GM21786 (cell line): Measurements from ENCODE around the gene MRPS31.
"Not testable (repeated sequence)": the region's sequence is repeated elsewhere in the genome, so short reads cannot be mapped to it uniquely, and the experiment has no call there.

Source experiments
- ATAC-seq: cut with Tn5 transposase; IDR thresholded peaks from one replicate; pipeline ENCODE4 v1.9.1; 2021; ENCODE audit not compliant: unreplicated experiment

MRPS31 gene

DNA sequence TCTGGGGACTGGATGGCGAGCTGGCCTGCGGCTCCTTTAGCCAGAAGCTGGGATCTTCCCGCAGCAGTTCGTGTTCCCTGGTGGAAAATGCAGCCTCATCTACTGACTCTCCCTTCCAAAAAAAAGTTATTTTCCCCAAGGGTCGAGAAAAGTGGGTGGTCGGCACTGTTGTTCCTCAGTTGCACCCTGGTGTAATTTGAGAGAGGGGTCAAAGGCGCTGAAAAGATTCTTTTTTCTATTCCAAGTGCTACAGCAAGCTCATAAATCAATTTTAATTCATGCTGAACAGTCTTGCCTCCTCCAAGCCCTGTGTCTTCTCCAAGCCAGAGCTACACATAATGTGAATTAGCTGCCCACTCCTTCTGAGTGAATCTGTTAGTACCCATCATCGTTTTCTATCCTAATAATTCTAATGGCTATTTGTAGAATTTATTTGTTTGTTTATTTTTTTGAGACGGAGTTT lies 19.2 kb upstream of the MRPS31 start:
- ATAC-seq: no peak

DNA sequence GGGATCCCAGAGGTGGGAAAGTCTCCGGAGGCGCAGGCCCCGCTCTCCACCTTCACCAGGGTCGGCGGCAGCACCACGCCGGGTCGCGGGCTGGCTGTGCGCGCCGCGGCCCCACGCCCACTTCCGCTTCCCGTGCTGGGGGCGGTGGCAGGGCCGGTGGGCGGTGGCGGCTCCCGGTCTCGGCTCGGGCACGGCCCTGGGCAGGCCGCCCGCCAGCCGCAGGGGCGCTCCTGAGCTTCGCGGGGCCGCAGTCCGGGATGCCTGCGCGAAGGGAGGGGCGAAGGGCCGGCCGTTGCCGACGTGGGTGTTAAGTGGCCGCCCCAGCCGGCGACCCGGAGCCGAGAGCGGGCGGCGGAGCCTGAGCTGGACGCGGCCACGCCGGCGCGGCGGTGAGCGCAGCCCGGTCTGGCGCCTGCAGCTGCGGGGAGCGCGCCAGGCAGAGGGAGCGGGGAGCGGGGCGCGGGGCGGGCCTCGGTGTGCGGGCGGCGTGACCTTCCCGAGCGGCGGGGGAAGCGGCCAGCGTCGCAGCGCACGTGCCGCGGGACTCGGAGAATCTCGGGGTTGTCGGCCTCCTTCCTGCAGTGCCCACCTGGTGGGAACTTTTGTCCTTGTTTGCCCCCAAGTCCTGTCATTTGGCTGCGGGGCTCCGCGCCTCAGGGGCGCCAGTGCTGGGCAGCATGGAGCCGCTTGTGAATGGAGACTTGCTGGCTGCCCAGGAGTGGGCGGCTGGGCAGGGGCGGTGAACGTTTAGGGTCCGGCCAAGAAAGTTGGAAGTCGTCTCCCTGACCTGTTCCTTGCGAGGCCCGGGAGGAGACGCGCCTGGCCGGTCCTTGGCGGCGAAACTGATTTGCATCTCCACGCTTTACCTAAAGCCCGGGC lies 18.5 kb upstream of the MRPS31 start, which contains the start of gene SLC25A15:
Gene SLC25A15, plus strand, starts transcription at position 337 of the 879 bp plus-strand sequence. CDS start 3,616 bp downstream, outside the sequence.
- peak; percentile 86 for ATAC-seq

DNA sequence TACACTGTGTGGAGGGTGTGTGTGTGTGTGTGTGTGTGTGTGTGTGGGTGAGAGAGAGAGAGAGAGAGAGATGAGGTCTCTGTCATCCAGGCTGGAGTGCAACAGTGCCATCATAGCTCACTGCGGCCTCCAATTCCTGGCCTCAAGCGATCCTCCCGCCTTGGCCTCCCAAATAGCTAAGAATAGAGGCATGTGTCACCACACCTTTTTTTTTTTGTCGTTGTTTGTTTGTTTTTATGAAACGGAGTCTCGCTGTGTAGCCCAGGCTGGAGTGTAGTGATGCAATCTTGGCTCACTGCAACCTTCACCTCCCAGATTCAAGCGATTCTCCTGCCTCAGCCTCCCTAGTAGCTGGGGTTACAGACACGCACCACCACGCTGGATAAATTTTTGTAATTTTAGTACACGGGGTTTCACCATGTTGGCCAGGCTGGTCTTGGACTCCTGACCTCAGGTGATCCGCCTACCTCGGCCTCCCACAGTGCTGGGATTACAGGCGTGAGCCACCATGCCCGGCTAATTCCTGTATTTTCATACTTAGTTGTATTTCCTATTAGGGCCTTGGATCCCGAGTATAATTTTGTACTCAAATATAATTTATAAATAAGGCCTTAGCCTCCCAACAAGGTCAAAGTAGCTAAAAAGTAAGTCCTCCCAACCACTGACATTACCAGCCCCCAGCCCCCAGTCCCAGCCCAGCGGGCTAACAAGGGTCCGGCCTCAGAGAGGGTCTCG lies 17.7 kb upstream of the MRPS31 start:
- ATAC-seq: not testable (repeated sequence)

DNA sequence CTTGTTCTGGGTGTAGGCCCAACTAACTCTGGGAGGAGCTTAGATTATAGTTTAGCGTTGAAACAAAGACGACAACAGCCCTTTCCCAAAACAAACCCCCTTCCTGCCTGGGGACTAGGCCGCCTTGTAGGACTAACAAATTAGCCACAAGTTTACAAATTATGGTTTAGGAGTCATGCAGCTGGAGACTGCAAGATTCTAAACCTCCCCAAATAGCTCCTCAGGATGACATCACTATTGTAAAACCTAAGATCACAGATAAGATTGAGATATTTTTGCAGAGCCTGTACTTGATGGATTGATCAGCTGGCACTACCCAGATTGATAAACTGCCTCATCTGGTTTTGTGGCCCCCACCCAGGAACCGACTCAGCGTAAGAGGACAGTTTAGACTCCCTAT lies 16.1 kb upstream of the MRPS31 start:
- no peak for ATAC-seq

DNA sequence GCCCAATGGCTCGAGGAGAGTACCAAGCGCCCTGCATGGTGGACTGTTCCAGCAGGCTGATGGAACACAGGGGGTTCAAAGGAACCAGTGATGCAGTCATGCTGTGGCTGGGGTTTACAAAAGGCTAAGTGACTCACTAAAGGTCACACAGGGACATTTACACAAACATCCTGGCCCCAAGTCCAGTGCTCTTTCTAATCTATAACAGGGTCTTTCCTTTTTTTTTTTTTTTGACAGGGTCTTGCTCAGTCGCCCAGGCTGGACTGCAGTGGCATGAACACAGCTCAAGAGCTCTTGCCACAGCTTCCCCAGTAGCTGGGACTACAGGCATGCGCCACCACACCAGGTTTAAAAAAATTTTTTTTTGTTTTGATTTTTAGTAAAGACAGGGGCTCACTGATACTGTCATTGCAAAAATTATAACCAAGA lies 15.6 kb upstream of the MRPS31 start:
- ATAC-seq: no peak

DNA sequence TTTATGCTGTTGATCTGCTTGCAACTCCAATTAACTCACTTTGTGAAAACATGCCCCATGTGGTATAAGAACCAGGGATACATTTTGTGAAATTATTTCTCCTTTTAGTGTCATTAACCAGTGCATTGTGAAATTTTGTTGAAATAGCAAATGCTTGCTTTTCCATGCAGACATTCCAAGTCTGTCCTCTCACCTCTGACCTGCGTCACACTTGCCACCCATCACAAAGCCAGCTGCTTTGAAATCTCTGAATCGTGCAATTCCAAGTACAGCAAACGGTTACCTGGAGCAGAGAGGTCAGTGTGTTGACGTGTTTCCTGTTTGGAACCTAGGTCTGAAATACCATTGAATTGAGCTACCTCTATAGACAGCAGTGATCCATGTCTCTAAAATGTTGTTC lies 13.6 kb upstream of the MRPS31 start:
- ATAC-seq: no peak

DNA sequence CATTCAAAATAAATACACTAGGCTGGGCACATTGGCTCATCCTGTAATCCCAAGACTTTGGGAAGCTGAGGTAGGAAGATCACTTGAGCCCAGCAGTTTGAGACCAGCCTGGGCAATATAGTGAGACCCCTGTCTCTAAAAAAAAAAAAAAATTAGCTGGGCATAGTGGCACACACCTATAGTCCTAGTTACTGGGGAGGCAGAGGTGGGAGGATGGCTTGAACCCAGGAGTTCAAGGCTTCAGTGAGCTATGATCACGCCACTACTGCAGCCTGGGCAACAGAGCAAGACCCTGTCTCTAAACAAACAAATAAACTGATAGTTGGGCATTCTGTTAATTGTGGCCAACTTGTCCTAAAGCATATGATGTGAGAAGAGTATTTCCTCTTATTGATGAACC lies 12.0 kb upstream of the MRPS31 start:
- ATAC-seq: not testable (repeated sequence)

DNA sequence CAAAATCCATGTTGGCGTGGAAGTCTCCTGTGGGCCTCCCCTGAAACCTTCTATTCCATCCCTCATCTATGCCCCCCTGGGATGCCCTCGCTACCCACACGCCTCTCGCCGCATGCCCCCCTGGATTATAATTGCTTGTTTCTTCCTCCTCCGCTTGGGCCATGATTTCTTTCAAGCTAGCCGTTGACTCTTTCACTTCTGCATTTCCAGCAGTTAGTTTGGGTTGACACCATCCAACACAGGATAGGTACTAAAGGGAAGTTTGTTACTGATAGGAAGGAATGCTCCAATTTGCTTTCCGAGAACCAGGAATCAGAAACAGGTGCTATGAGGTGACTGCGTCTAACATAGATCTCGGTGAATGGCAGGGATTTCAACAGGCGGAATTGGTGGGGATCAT lies 10.7 kb upstream of the MRPS31 start:
- no peak for ATAC-seq

DNA sequence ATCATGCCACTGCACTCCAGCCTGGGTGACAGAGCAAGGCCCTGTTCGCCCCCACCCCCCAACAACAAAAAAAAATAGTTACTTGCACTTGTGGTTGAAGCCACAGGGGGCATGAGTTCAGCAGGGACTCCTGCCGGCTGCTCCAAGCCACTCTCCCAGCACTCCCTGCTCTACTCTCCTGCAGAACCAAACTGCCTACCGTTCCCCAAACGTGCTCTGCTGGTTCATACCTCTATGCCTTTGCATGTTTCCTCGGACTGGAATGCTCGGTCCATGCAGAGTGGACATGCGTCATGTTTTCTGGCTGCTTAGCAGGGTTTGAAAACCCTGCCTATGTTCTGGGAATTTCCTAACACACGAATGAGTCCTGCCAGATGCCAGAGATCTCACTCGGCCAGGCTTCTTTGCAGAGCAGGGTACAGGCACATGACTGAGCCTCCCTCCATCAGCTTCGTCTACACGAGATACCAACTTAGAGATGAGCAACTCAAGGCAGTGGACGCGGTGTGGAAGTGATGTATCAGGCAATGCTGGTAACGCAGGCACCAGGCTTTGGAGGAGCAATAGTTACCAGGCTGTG lies 9.9 kb upstream of the MRPS31 start:
- ATAC-seq: no peak

DNA sequence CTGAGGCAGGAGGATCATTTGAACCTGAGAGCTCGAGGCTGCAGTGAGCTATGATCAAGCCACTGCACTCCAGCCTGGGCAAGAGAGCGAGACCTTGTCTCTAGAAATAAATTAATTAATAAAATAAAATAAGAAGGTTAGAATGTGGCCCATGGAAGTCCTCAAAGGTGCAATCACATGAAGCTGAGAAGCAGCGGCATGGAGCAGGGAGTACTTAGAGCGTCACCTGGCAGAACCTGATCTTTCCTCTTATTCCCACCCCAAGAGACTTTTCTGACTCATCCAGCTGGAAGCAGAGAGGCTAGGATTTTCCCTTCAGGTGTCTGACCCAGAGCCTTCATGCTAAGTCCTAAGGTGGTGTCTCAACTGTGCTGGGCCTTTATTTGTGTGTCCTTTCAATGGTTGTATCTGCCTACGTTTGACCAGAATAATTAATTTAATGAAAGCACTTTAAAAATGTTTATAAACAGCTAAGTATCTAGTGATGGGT lies 8.9 kb upstream of the MRPS31 start:
- no peak for ATAC-seq

DNA sequence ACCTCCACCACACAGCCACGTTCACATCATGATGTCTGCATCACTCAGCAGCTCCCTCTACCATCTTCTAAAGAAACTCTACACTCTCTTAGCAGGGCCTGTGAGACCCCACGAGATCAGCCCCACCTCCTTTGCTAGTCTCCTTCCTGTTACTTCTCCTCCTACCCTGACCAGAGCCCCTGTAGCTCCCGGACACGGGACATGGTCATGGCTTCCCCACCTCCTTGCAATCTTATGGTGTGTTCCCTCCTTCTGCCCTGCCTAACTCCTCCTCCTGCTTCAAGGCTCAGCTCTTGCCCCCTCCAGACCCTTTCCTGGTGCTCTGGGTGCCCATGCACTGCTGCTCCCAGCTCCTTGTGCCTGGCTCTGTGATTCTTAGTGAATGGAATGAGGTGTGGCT lies 8.1 kb upstream of the MRPS31 start:
- ATAC-seq: no peak

DNA sequence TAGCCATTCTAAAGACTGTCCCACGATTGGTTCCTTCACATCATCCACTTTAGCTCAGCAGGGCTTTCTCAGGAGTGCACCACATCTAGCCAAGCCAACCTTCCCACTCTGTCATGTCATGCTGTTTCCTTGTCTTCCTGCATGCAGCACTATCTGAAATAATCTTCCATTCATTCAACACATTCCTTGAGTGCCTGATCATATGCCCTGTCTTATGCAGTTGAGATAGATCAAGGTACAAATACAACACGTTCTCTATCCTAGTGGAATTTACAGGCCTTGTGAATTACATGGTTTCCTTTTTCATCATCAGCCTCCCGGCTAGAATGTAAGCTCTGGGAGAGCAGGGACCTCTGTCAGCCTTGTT lies 6.8 kb upstream of the MRPS31 start:
- ATAC-seq: peak; percentile 2

DNA sequence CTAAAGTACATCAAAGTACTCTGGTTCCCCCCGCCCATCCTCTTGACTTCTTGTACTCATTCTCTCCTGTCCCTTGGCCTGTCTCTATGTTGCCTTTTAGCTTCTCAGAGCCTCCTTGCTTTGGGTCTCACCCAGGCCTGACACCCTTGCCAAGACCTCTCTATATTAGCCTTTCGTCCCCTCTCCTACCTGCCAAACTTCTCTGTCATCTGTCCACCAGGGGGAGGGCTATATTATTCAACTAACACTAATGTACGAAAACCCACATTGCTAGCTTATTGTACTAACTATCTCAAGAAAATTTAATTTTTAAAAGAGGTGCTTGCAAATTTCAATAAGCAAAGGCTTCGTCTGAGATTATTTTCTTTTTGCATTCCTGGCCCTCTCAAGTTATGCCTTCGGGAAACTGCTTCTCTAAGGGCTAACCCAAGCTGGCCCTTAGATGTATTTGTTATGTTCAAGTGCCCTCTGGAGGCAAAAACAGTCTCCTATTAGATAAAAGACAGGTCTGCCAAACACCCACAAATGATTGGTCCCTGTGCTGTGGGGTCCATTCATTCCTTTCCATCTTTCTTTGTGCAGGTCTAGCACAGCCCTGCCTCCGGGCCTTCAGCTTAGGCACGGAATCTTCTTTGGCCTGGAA lies 6.3 kb upstream of the MRPS31 start:
- ATAC-seq: peak; percentile 85

DNA sequence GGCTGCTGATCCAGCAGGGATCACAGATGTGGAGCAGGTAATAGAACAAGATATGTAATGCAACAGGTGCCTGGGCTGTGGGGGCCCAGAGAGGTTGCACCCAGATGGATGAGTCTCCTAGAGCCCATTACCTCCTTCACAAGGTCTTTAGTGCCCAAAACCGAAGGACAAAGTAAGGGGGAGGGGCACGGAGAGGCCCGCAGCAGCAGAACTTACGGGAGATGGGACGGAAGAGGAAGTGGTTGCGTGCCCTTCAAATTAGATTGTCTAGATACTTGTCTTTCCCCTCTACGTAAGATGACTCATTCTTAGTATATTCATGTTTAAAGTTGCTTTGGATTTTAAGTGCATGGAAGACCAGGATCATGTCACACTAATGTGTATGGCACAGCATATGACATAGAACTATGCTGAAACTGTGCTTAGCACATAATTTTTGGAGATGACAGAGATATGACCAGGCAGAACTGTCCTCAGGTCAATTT lies 5.7 kb upstream of the MRPS31 start:
- ATAC-seq: peak; percentile 54

DNA sequence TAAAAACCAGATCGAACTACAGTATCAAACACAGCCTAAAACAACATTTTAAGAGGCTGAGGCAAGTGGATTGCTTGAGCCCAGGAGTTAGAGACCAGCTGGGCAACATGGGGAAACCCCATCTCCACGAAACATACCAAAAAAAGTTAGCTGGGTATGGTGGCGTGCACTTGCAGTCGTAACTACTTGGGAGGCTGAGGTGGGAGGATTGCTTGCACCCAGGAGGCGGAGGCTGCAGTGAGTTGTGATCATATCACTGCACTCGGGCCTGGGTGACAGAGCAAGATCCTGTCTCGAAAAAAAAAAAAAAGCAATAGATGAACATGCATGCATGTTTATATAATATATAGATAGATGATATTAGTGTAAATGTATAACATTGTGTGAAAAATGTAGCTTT lies 5.2 kb upstream of the MRPS31 start:
- ATAC-seq: no peak

DNA sequence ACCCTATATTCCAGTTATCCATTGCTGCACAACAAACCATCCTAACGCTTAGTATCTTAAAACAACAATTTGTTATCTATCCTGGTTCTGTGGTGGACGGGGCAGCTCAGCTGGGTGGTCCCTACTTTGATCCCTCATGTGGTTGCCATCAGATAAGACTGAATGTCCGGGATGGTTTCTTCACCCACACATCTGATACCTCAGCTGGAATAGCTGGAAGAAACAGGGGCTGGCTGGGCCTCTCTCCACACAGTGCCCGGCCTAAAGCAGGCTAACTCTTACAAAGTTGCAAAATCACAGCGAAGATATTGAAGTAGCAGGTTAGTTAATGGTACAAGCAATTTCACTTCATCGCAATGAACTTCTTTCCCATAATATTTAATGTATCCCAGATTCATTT lies 3.7 kb upstream of the MRPS31 start:
- no peak for ATAC-seq

DNA sequence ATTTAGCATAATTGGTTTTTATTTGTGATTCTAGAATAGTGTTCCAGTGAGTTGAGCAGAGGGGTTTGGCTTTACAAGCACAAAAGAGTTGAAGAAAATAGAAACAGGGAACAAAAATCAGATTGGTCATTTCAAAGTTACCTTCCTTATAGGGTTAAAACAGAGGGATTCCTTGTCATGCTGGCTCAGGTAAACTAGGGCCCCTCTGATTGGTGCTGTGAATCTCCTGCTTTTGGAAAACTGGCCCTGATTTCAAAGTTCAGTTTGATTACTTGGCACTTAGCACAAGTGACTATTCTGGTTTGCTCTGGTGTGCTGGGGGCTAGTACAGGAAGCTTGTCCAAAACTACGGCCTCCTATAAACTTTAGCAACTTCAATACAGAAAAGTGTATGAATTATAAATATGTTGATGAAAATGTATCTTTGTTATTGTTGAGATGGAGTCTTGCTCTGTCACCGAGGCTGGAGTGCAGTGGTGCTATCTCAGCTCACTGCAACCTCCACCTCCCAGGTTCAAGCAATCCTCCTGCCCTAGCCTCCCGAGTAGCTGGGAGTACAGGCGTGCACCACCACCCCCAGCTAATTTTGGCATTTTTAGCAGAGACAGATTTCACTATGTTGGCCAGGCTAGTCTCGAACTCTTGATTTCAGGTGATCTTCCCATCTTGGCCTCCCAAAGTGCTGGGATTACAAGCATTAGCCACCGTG lies 1.9 kb upstream of the MRPS31 start:
- ATAC-seq: no peak

DNA sequence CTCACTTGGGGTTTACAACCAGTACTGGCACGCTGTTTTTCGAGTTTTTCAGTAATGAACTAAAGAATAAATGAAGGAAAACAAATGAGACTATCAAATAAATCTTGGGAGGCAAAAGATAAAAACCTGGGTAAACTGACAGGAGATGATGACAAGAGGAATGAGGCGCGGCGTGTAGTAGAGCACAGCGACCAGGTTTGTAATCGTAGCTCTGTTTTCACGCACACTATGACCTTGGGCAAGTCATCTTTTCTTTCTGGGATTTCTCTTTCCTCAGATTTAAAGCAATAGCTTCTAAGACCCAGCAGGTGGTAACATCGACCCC lies 419 bp downstream of the MRPS31 start:
- ATAC-seq: no peak

DNA sequence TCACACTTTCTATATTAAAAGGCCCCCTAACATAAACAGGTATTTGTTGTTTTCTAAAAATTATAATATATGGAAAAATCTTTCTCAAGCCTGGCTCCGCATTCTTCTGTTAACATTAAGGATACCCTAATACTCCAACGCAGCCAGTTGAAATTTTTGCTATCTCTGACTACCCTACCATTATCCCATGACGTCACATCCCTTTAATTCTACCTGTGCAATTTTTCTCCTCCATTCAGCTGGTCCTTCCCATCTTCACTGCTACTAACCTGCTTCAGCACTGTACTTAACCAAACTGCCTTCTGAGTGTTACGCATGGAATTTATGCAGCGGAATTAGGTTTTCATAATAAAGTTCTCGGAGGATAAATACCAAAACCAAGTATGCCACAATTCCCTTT lies 1.0 kb downstream of the MRPS31 start:
- no peak for ATAC-seq

DNA sequence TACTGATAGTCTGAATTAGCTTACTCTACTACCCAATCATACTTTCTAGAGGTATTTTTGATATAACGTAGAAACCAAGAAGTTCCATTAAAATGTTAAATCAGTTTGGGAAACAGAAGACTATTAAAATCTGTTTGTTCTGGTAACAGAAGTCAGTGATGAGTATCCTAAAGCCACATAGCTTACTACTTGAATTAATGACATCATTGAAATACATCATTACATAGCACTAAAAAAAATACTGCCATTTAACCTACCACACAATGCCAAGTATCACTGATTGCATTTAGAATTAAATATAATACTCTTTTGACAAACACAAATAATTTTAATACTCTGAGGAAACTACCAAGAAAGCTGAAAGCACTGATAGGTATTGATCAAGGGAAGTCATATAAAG lies 5.4 kb downstream of the MRPS31 start:
- no peak for ATAC-seq
